ENCODE data around the gene MGST3. TPM values are rescaled to one million over a fixed set of nuclear protein-coding genes. Genes with fewer than 3 reads are reported as not detected.

The MGST3 gene
- total RNA-seq, 1 experiment from 2014 or later: 87.7 TPM

DNA sequence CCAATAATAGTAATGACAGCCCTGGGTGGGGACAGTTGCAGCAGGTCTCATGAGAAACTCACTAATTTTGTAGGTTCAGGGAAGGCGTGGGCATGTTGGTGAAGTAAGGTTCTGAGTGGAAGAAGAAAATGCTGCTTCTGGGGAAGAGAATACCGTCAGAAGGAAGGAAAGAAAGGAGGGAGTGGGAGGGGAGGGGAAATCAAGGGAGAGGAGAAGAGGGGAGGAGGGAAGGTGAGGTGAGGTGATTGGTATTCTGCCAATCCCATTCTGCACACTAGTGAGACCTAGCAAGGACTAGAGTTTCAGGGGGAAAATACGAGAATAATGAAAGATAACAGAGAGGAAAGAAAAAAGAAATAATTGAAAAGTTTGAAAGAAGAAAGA, 32.4 kb upstream of the MGST3 start:
- H3K9me3 Mint-ChIP-seq: no peaks in the 10 kb centered on the region
- H2AFZ ChIP-seq (ENCODE audit: low read length): no peak overlapping the region
- DNase-seq: peak; percentile 31
- H3K23ac ChIP-seq (ENCODE audit: insufficient read length, low read depth, low read length): no peak overlapping the region
- no peak overlapping the region for H2BK120ac ChIP-seq (ENCODE audit: low read depth, low read length, poor library complexity, severe bottlenecking)
- no peaks in the 10 kb centered on the region for H3K79me2 ChIP-seq (ENCODE audit: insufficient read depth, low read length)
- H2BK12ac ChIP-seq (ENCODE audit: insufficient read length, low read depth, low read length): no peak overlapping the region
- H3K4me1 ChIP-seq (ENCODE audit: insufficient read depth, low read length): no peaks in the 10 kb centered on the region
- H3K9me3 ChIP-seq (ENCODE audit: control insufficient read depth, low read depth, low read length): no peaks in the 10 kb centered on the region
- no peak overlapping the region for H2AK5ac ChIP-seq (ENCODE audit: insufficient read length, low read length)
- peak overlapping the region; percentile 51 for H3K9ac ChIP-seq (ENCODE audit: extremely low read depth, insufficient read length, low read length)
- no peaks in the 10 kb centered on the region for H4K20me1 ChIP-seq (ENCODE audit: control insufficient read depth, insufficient read depth, insufficient read length)
- H3K79me1 ChIP-seq (ENCODE audit: insufficient read depth, low read depth, low read length, poor library complexity, severe bottlenecking): no peaks in the 10 kb centered on the region
- H3K4me3 Mint-ChIP-seq: peak overlapping the region; percentile 85 to 97
- TF ChIP-seq, protein P1, sequence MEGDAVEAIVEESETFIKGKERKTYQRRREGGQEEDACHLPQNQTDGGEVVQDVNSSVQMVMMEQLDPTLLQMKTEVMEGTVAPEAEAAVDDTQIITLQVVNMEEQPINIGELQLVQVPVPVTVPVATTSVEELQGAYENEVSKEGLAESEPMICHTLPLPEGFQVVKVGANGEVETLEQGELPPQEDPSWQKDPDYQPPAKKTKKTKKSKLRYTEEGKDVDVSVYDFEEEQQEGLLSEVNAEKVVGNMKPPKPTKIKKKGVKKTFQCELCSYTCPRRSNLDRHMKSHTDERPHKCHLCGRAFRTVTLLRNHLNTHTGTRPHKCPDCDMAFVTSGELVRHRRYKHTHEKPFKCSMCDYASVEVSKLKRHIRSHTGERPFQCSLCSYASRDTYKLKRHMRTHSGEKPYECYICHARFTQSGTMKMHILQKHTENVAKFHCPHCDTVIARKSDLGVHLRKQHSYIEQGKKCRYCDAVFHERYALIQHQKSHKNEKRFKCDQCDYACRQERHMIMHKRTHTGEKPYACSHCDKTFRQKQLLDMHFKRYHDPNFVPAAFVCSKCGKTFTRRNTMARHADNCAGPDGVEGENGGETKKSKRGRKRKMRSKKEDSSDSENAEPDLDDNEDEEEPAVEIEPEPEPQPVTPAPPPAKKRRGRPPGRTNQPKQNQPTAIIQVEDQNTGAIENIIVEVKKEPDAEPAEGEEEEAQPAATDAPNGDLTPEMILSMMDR (conservative IDR thresholded peaks at IDR 0.05): no peak
- peak overlapping the region; percentile 1 to 96 (median 95); a peak in 6 of 7 replicates for H3K27ac Mint-ChIP-seq
- WGBS (ENCODE audit: extremely low coverage, insufficient read length, low lambda C conversion rate): no CpG with 5 or more reads among the region's 3 CpGs
- no peak overlapping the region for H3K18ac ChIP-seq (ENCODE audit: insufficient read length, low read depth, low read length)
- H2BK20ac ChIP-seq (ENCODE audit: low read depth, low read length, poor library complexity, severe bottlenecking): no peak overlapping the region
- H3K4ac ChIP-seq (ENCODE audit: low read depth, low read length): no peak overlapping the region
- no peak overlapping the region for H4K91ac ChIP-seq (ENCODE audit: insufficient read length, low read depth, low read length)
- H3K4me1 Mint-ChIP-seq: peaks cover 24 to 28% of the 10 kb centered on the region in 2 experiments
- peaks cover 4% of the 10 kb centered on the region for H3K23me2 ChIP-seq (ENCODE audit: insufficient read length, low read depth, low read length, poor library complexity, severe bottlenecking)
- peak overlapping the region; percentile 9 for H3K27ac ChIP-seq (ENCODE audit: insufficient read length, low read depth, low read length)
- H3K27me3 ChIP-seq (ENCODE audit: insufficient read depth, low read length): no peaks in the 10 kb centered on the region
- H3K27me3 Mint-ChIP-seq (ENCODE audit: low read depth): peaks cover 2% of the 10 kb centered on the region
- no peak overlapping the region for H3T11ph ChIP-seq (ENCODE audit: low read length)
- H3K4me2 ChIP-seq (ENCODE audit: insufficient read depth, insufficient read length, low read length): peak overlapping the region; percentile 85
- no peak overlapping the region for H4K5ac ChIP-seq (ENCODE audit: insufficient read length, low read depth, low read length)
- H3K56ac ChIP-seq (ENCODE audit: insufficient read length, low read depth, low read length): no peak overlapping the region
- H3K14ac ChIP-seq (ENCODE audit: insufficient read depth, low read length): no peak overlapping the region
- no peak overlapping the region for H2BK5ac ChIP-seq (ENCODE audit: insufficient read length, low read length)
- no peak overlapping the region for H4K8ac ChIP-seq (replicated peaks; ENCODE audit: insufficient read length, low read depth, low read length)
- no peak overlapping the region for H2BK15ac ChIP-seq (ENCODE audit: low read depth, low read length)
- no peaks in the 10 kb centered on the region for H3K36me3 Mint-ChIP-seq (ENCODE audit: insufficient read depth in 1 of 3, low read depth in 3 of 3)

Measured in H9 (cell line).